Suprapubic skin (tissue), 4 donors: ENCODE measurements around the gene ZCCHC17. TPM values are rescaled to one million over a fixed set of nuclear protein-coding genes. Genes with fewer than 3 reads are reported as not detected.

Experiments used
- DNase-seq, 2 donors: peaks; one replicate each; pipeline ENCODE4 v3.0.0-alpha.2; 2019; ENCODE audit warnings: low spot score in 2 of 2
- H3K27ac ChIP-seq: fragments of 200-600 bp; sonication (generic); one replicate; pipeline ENCODE4 v1.5.1; 2019
- H3K27me3 ChIP-seq: fragments of 200-600 bp; sonication (generic); one replicate; pipeline ENCODE4 v1.5.1; 2019
- H3K36me3 ChIP-seq: fragments of 200-600 bp; sonication (generic); one replicate; pipeline ENCODE4 v1.5.1; 2019
- H3K4me1 ChIP-seq: fragments of 200-600 bp; sonication (generic); one replicate; pipeline ENCODE4 v1.5.1; 2019
- H3K4me3 ChIP-seq: fragments of 200-600 bp; sonication (generic); one replicate; pipeline ENCODE4 v1.5.1; 2019; ENCODE audit warnings: mild to moderate bottlenecking
- H3K9me3 ChIP-seq: fragments of 200-600 bp; sonication (generic); one replicate; pipeline ENCODE4 v1.5.1; 2019
- CTCF ChIP-seq, 2 donors: fragments of 200-600 bp in 1 of 2; fragments of 450-650 bp in 1 of 2; sonication (generic) in 1 of 2; IDR thresholded peaks; one replicate each; pipeline ENCODE4 v1.5.1; 2016 to 2019; ENCODE audit warnings: antibody characterized with exemption in 2 of 2, mild to moderate bottlenecking in 1 of 2, moderate library complexity in 1 of 2
- EP300 ChIP-seq: sonication (generic); formaldehyde crosslinking; IDR thresholded peaks from one replicate; pipeline ENCODE4 v1.6.1; 2017; ENCODE audit warnings: antibody characterized with exemption
- POLR2A ChIP-seq, 2 donors: fragments of 450-650 bp; IDR thresholded peaks; one replicate each; pipeline ENCODE4 v1.6.1; 2017; ENCODE audit warnings: antibody characterized with exemption in 2 of 2, mild to moderate bottlenecking in 2 of 2, moderate library complexity in 2 of 2
- POLR2AphosphoS5 ChIP-seq, 3 donors: sonication (generic); formaldehyde crosslinking; IDR thresholded peaks; one replicate each; pipeline ENCODE4 v1.6.1; 2017; ENCODE audit warnings: antibody characterized with exemption in 3 of 3
- WGBS: methylation state at CpG from one replicate; pipeline ENCODE4 v1.1.5; 2018; 5-methylcytosine and 5-hydroxymethylcytosine counted together
- total RNA-seq, 4 donors: library from RNA; depleted of rRNA; stranded (reverse); fragments of >200 nt; gene quantifications; one replicate each; pipeline ENCODE4 v1.1.0, GENCODE V29; 2016

The ZCCHC17 gene
- total RNA-seq, 4 donors from 2014 or later, result 17.9 to 26.3 (median 23.1) TPM

- peaks cover 22% of the 10 kb centered on the region for H3K4me1 ChIP-seq
- no peaks in the 10 kb centered on the region for H3K36me3 ChIP-seq
- no peak overlapping the region for H3K27ac ChIP-seq
- WGBS, result 72% methylated on average over 7 of the region's 7 CpGs
- H3K27me3 ChIP-seq, result no peaks in the 10 kb centered on the region
- DNase-seq, result no peak
- H3K9me3 ChIP-seq, result no peaks in the 10 kb centered on the region
- no peak overlapping the region for H3K4me3 ChIP-seq
- TF ChIP-seq CTCF (IDR thresholded peaks at IDR 0.05) (no peak), EP300 (no peak), POLR2AphosphoS5 (IDR thresholded peaks at IDR 0.05) (no peak), POLR2A (IDR thresholded peaks at IDR 0.05) (no peak)
These were observed 6.0 kb downstream of the ZCCHC17 start for GRCh38 chr1:31302709-31303441.

- H3K27me3 ChIP-seq, result no peaks in the 10 kb centered on the region
- no peaks in the 10 kb centered on the region for H3K9me3 ChIP-seq
- no peaks in the 10 kb centered on the region for H3K4me1 ChIP-seq
- peaks cover 11% of the 10 kb centered on the region for H3K36me3 ChIP-seq
- TF ChIP-seq EP300 (no peak), CTCF (IDR thresholded peaks at IDR 0.05) (no peak), POLR2A (IDR thresholded peaks at IDR 0.05) (no peak), POLR2AphosphoS5 (IDR thresholded peaks at IDR 0.05) (no peak)
- 82% methylated on average over 3 of the region's 3 CpGs for WGBS
- no peak for DNase-seq
- H3K27ac ChIP-seq, result no peak overlapping the region
- no peak overlapping the region for H3K4me3 ChIP-seq
These were observed 9.4 kb downstream of the ZCCHC17 start for GRCh38 chr1:31306278-31306677.

GRCh38 chr1:31308036-31308435 is 11.2 kb downstream of the ZCCHC17 start:
- peaks cover 25% of the 10 kb centered on the region for H3K36me3 ChIP-seq
- H3K4me1 ChIP-seq, result no peaks in the 10 kb centered on the region
- no peak for DNase-seq
- H3K27me3 ChIP-seq, result no peaks in the 10 kb centered on the region
- no peak overlapping the region for H3K27ac ChIP-seq
- 85% methylated on average over 1 of the region's 1 CpG for WGBS
- H3K9me3 ChIP-seq, result no peaks in the 10 kb centered on the region
- no peak for TF ChIP-seq POLR2A (IDR thresholded peaks at IDR 0.05)
- TF ChIP-seq EP300, result no peak
- TF ChIP-seq POLR2AphosphoS5 (IDR thresholded peaks at IDR 0.05), result no peak
- no peak overlapping the region for H3K4me3 ChIP-seq

- Histone ChIP-seq H3K27me3 (no peaks in the 10 kb centered on the region), H3K36me3 (peaks cover 40% of the 10 kb centered on the region), H3K4me1 (no peaks in the 10 kb centered on the region), H3K4me3 (no peak overlapping the region), H3K27ac (no peak overlapping the region), H3K9me3 (no peaks in the 10 kb centered on the region)
- no peak for DNase-seq
- TF ChIP-seq EP300, result no peak
- TF ChIP-seq POLR2AphosphoS5 (IDR thresholded peaks at IDR 0.05), result no peak
- 61% methylated on average over 4 of the region's 4 CpGs for WGBS
These were observed 13.4 kb downstream of the ZCCHC17 start for GRCh38 chr1:31310198-31310597.

GRCh38 chr1:31315902-31316301 is 19.1 kb downstream of the ZCCHC17 start:
- H3K27me3 ChIP-seq, result no peaks in the 10 kb centered on the region
- no peaks in the 10 kb centered on the region for H3K4me1 ChIP-seq
- no peak for TF ChIP-seq CTCF (IDR thresholded peaks at IDR 0.05)
- no peak for TF ChIP-seq EP300
- TF ChIP-seq POLR2AphosphoS5 (IDR thresholded peaks at IDR 0.05), result no peak
- no peak for TF ChIP-seq POLR2A (IDR thresholded peaks at IDR 0.05)
- DNase-seq, result no peak
- WGBS, result 100% methylated on average over 3 of the region's 3 CpGs
- H3K36me3 ChIP-seq, result peaks cover 73% of the 10 kb centered on the region
- H3K4me3 ChIP-seq, result no peak overlapping the region
- H3K9me3 ChIP-seq, result no peaks in the 10 kb centered on the region
- no peak overlapping the region for H3K27ac ChIP-seq

- no peaks in the 10 kb centered on the region for H3K9me3 ChIP-seq
- H3K36me3 ChIP-seq, result peaks cover 61% of the 10 kb centered on the region
- no peaks in the 10 kb centered on the region for H3K27me3 ChIP-seq
- no peak overlapping the region for H3K27ac ChIP-seq
- no peaks in the 10 kb centered on the region for H3K4me1 ChIP-seq
- 97% methylated on average over 1 of the region's 1 CpG for WGBS
- no peak for TF ChIP-seq EP300
- TF ChIP-seq CTCF (IDR thresholded peaks at IDR 0.05), result no peak
- TF ChIP-seq POLR2A (IDR thresholded peaks at IDR 0.05), result no peak
- TF ChIP-seq POLR2AphosphoS5 (IDR thresholded peaks at IDR 0.05), result no peak
- no peak for DNase-seq
- no peak overlapping the region for H3K4me3 ChIP-seq
These were observed 21.3 kb downstream of the ZCCHC17 start for GRCh38 chr1:31318146-31318545.
